GM21526 (cell line): Measurements from ENCODE around the gene SZT2.

Experiments
- ATAC-seq: cut with Tn5 transposase; IDR thresholded peaks from one replicate; pipeline ENCODE4 v1.9.1; 2021; ENCODE audit warnings: moderate library complexity; ENCODE audit not compliant: unreplicated experiment, low FRiP score

SZT2 gene

GRCh38 chr1:43421976-43422750 is 32.5 kb downstream of the SZT2 start:
- ATAC-seq, result no peak

DNA sequence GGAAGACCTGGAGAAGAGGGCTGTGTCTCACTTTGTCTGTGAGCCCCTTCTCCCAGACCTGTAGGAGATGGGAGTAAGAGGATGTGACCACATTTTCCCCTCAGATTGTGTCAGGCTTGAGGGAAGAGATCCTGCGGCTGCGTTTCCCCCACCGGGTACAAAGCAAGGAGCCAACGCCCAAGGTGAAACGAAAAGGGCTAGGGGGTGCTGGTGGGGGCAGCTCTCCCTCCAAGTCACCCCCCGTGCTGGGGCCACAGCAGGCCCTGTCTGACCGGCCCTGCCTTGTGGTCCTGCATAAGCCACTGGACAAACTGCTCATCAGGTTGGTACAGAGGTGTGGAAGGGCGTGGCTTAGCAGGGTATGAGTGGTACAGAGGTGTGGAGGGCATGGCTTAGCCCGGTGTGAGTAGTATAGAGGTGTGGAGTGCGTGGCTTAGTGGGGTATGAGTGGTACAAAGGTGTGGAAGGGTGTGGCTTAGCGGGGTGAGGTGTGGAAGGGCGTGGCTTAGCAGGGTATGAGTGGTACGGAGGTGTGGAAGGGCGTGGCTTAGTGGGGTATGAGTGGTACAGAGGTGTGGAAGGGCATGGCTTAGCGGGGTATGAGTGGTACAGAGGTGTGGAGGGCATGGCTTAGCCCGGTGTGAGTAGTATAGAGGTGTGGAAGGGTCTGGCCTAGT is 33.4 kb downstream of the SZT2 start:
- no peak for ATAC-seq

DNA sequence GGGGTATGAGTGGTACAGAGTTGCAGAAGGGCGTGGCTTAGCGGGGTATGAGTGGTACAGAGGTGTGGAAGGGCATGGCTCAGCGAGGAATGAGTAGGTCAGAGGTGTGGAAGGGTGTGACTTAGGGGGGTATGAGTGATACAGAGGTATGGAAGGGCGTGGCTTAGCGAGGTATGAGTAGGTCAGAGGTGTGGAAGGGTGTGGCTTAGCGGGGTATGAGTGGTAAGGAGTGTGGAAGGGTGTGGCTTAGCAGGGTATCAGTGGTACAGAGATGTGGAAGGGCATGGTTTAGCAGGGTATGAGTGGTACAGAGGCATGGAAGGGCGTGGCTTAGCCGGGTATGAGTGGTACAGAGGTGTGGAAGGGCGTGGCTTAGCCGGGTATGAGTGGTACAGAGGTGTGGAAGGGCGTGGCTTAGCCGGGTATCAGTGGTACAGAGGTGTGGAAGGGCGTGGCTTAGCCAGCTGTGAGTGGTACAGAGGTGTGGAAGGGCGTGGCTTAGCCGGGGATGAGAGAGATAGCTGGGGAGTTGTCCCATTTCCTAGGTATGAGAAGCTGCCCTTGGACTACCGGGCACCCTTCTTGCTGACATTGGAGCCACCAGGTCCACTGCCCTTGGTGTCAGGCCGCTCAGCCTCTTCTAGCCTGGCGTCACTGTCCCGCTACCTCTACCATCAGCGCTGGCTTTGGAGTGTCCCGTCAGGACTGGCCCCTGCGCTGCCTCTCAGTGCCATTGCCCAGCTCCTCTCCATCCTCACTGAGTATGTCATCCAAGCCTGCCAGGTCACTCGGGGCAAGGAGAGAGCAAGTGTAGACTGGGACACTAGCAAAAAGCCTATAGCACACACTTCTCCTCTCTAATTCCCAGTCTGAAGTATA is 34.2 kb downstream of the SZT2 start:
- ATAC-seq, result no peak

GRCh38 chr1:43425045-43425444 is 35.3 kb downstream of the SZT2 start:
- ATAC-seq, result no peak

GRCh38 chr1:43426221-43426620 is 36.5 kb downstream of the SZT2 start:
- ATAC-seq, result no peak

GRCh38 chr1:43427524-43427923 is 37.8 kb downstream of the SZT2 start:
- ATAC-seq, result no peak

DNA sequence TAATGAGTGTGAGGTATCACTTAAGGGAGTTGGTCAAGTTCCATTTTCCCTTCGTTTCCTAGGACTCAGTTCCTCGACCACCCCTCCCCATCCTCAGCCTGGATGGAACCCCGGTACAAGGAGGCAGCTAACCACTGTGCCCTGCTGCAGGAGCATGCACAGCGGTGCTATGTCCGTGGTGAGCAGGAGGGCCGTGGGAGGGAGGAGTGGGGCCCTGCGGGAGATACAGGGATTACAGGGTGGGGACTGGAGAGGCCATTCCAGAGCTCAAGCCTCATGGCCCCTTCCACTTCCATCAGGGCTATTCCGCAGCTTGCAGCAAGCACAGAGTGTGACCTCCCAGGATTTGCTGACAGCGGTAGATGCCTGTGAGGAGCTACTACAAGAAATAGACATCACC is 38.2 kb downstream of the SZT2 start:
- no peak for ATAC-seq

DNA sequence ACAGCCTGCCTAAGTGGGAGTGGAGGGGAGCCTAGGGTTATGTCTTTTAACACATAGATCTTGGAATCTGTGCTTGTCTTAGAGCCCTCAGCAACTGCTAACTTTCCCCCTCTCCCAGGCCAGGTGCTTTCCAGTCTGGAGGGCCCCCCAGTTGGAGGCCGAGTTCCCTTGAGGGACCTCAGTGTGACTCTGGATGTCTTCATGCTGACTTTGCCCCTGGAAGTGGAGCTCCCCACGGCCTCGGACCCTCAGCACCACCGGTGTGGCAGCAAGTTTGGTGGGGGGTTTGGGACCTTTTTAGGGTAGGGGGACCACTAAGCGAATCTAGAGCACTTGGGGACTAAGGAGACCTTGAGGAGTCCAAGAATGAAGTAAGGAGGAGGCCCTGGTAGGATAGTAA is 41.1 kb downstream of the SZT2 start:
- ATAC-seq, result no peak

DNA sequence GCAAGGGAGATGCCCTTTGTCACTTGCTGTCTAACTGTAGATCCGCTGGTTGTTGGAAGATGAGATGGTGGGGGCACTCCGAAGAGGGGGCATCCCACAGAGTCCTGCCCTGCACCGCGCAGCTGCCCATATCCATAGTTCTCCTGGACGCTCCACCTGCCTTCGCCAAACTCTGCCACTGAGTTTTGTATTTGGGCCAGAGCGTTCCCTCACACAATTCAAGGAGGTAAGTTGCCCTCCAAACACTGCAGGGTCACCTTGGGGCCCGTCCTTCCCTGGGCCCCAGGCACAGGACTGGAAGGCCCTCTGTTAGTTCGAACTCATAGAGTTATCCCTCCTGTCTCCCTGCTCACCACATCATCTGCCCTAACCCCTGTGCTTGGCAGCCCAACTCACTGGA is 42.0 kb downstream of the SZT2 start:
- no peak for ATAC-seq

DNA sequence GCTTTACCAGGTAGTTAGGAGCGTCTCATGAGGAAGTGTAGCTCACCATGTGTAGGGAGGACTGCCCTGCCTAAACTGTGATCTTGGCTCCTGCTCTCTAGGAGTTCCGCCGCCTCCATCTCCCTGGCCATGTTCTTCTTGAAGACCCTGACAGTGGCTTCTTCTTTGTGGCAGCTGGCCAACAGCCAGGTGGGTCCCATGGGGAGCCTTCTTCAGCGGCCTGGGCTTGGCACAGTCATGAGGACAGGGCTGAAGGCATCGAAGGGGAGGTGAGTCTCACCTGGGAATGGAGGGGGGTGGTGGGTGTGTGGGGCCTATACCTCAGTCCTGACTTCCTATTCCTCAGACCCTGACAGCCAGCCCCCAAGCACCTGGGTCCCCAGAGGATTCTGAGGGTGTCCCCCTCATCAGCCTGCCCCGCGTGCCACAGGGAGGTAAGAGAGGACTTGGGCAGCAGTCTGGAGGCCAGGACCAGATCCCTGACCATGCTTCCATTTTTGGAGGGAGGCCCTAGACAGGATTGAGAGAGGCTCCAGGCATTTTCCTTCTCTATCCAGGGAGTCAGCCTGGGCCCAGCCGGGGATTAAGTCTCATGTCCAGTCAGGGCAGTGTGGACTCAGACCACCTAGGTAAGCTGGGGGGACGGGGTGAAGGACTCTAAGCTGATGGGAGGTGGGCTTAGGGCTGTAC is 42.6 kb downstream of the SZT2 start:
- ATAC-seq, result no peak

DNA sequence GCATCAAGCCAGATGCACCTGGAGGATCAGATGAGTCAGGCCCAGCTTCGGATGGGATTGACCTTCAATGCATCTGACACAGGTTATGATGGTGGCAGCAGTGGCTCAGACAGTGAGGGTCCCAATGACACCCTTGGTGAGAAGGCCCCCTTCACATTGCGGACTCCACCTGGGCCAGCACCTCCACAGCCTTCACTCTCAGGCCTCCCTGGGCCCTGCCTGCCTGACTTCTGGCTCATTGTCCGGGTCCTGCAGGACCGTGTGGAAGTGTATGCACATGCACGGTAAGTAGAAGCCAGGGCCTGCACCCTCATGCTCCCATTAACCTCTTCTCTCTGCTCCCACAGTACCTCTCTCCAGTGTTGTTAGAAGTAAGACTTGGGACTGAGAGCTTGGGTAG is 43.2 kb downstream of the SZT2 start:
- ATAC-seq, result no peak

DNA sequence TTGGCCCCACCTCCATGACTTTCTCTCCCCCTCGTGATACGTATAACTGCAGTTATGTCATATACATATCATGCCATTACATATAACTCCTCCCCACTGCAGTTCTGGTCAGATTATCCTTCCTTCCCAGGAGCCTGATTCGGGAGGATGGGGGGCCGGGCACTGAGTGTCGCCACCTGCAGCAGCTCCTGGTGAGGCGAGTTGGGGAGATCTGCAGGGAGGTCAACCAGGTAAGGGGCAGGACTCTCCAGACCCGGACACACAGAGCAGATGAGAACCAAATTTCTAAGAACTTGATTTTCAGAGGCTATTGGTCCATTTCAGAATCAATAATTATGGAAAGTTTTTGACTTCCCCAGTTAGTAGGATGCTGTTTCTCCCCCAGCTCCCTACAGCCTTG is 44.6 kb downstream of the SZT2 start:
- no peak for ATAC-seq

- no peak for ATAC-seq
Measured at GRCh38 chr1:43435146-43436145, 45.7 kb downstream of the SZT2 start.

GRCh38 chr1:43436371-43436770 is 46.7 kb downstream of the SZT2 start:
- ATAC-seq, result no peak

DNA sequence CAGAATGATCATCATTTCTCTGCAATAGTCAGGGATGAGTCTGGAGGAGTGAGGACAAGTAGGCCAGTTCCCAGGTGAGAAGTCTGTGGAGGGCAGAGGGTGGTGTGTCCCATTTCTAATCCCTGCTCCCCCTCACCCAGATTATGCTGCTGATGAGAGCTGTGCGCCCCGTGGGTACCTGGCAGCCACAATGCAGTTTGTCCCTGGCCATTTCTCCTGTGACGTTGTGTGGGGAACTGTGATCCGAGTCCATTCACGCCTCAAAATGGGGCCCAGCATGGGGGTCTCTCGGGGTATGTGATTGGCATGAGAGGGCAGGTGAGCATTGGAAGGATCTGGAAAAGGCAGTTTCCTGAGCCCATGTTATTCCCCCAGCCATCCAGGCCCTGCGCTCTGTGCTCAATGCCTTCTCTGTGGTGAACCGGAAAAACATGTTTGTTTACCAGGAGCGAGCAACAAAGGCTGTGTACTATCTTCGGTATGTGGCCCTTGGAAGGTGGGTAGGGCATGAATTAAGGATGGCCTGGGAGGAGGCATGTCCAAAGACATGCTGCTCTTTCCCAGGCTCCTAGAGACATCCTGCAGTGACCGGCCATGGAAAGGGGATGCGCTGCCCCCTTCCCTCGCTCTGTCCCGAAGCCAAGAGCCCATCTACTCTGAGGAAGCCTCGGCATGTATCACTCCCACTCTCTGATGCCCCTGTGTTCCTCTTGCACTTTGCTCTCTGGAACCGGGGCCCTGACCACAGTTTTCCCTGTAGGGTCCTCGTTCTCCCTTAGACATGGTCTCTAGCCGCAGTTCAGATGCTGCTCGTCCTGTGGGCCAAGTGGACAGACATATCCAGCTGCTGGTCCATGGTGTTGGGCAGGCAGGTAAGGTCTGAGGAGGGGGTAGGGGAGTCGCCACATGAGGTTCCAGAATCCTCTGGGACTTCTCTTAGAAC is 47.6 kb downstream of the SZT2 start:
- no peak for ATAC-seq

GRCh38 chr1:43438006-43438405 is 48.3 kb downstream of the SZT2 start:
- ATAC-seq, result no peak

DNA sequence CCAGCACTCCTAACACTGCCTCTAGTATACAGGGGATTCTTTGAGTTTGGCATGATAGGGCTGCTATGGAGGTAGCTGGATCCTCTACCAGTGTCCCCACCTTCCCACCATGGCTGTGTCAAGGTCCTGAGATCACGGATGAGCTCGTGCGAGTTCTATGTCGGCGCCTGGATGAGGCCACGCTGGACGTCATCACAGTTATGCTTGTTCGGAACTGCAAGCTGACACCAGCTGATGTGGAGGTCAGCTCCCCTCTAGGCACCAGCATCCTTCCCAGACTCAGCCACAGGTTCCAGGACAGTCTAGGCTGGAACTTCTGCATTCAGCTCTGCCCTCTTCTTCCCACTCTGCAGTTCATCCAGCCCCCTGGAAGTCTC is 48.9 kb downstream of the SZT2 start:
- no peak for ATAC-seq

GRCh38 chr1:43438953-43439581 is 49.4 kb downstream of the SZT2 start:
- no peak for ATAC-seq
